LNCAP (cell line): ENCODE measurements around the gene PPFIA3.

Experiments used
- CTCF ChIP-seq: fragments of 450-650 bp; IDR thresholded peaks from 2 replicates; pipeline ENCODE4 v1.5.1; 2017; ENCODE audit warnings: mild to moderate bottlenecking

Gene PPFIA3

DNA sequence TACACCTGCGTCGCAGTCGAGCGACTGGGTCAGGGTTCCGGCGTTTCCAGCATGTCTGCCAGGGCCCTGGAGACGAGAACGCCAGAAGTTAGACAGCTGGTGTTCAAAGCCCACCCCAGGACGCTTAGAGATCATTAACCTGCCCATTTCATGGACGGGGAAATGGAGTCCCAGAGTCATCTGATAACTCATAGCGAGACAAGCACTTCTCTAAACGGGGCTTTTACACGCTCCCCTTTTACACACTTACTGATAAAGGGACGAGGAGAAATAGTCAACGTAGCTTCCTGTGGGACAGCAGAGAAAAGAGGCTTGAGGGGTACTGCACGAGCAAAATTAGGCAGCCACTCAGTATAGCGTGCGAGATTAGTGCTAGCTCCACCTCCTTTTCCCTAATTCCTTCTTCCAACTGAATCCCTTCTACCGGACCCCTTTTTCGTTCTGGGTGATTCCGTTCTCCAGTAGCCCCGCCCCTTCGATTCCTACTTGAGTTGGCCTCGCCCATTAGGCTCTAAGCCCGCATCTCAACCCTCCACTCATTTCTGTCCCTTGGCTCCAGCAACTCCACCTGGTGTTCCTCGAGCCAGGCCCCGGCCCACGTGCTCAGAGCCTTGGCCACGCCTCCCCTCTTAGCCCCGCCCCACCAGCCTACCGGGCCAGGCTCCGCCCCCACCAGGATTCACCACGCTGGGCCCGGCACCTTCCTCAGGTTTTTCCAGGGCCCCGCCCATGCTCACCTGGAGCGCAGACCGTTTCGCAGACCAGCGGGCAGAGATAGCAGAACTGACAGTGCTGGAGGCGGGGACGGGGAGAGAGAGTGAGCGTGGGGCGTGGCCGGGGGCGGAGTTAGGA lies 32.1 kb downstream of the PPFIA3 start:
- no peak for TF ChIP-seq CTCF

DNA sequence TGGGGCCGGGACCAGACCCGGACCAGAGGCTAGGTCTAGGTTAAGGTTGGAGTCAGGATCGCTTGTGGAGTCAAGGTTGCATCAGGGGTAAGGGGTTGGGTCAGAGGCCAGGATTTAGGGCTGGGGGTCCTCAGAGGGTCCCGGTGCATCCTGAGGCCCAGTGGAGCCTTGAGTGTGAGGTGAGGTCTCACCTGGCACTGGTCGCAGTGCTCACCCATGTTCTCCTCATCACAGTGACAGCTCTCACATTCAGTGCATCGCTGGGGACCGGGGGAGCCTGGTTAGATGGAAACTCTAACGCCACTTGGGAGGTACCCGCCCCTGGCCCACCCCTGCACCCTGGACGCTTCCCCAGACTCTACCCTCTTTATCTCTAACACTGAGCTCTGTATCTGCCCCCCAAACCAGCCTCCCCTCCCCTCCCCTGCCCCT lies 32.8 kb downstream of the PPFIA3 start:
- TF ChIP-seq CTCF, result no peak

- TF ChIP-seq CTCF, result no peak
Observed at GRCh38 chr19:49153167-49153809, 33.9 kb downstream of the PPFIA3 start.

GRCh38 chr19:49154279-49154678 lies 34.9 kb downstream of the PPFIA3 start:
- no peak for TF ChIP-seq CTCF

DNA sequence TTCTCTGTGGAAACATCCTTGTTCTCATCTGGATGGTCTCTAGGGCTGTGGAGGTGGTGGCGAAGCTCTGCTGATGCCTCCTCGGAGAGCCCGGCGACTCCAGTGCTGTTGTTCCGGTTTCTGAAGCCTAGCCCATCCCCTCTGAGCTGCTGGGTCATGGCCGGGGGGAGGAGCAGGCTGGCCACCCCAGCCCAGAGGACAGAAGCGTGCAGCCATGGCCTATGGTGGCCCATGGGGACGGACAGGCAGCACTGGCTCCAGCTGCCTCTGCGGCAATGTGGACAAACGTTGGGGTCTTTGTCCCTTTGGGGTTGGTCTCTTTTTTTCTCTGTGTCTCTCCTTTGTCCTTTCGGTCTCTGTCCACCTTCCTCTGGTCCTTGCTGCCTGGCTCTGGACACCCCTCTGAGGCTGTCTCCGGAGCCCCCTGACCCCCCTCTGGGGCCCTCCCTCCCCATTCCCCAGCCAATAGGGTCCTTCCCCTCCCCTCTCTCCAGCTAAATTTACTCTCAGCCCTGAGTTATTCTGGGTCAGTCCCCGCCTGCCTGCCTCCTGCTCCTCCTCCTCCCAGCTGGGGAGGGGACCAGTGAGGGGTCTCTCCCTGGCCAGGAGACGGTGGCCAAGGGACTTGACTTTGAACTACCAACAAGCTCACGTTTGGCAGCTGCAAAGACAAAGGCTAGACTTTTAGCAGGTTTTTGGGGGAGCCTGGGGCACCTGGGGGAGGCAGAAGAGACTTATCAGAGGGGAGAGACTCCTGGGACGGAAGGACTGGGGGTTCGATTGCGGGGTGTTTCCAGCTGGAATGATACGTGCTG lies 35.9 kb downstream of the PPFIA3 start, which contains the start of gene HRC:
HRC (minus strand) TSS at position 392 of the 815 bp plus-strand sequence; CDS start at position 233, 159 bp downstream.
- TF ChIP-seq CTCF, result no peak

- no peak for TF ChIP-seq CTCF
Observed at GRCh38 chr19:49155820-49156346, 36.5 kb downstream of the PPFIA3 start.
